Loucy (cell line): ENCODE results near the gene MRM1.

Experiments used
- H2AFZ ChIP-seq: fragments of 200-600 bp; sonication (generic); 2 replicates; pipeline ENCODE4 v1.6.0; 2016; ENCODE audit warnings: antibody characterized with exemption, mild to moderate bottlenecking, low read length, moderate library complexity
- H3F3A ChIP-seq: fragments of 200-600 bp; 2 replicates; pipeline ENCODE4 v1.6.0; 2016; ENCODE audit warnings: antibody characterized with exemption, low read depth, mild to moderate bottlenecking
- H3K27me3 ChIP-seq: fragments of 200-600 bp; sonication (generic); 2 replicates; pipeline ENCODE4 v1.6.1; 2014; ENCODE audit warnings: low read length, mild to moderate bottlenecking; ENCODE audit not compliant: insufficient read depth, poor library complexity, severe bottlenecking
- H3K36me3 ChIP-seq: fragments of 200-600 bp; sonication (generic); 2 replicates; pipeline ENCODE4 v1.6.1; 2016; ENCODE audit warnings: low read length; ENCODE audit not compliant: insufficient read depth
- H3K4me1 ChIP-seq: fragments of 200-600 bp; sonication (generic); 2 replicates; pipeline ENCODE4 v1.5.1; 2014; ENCODE audit warnings: low read length, mild to moderate bottlenecking; ENCODE audit not compliant: insufficient read depth, poor library complexity, severe bottlenecking
- H3K4me2 ChIP-seq: fragments of 200-600 bp; sonication (generic); 2 replicates; pipeline ENCODE4 v1.6.0; 2014; ENCODE audit warnings: antibody characterized with exemption, low read length, low read depth, mild to moderate bottlenecking; ENCODE audit not compliant: poor library complexity, severe bottlenecking
- H3K4me3 ChIP-seq: fragments of 200-600 bp; sonication (generic); 2 replicates; pipeline ENCODE4 v1.5.1; 2014; ENCODE audit warnings: low read length, mild to moderate bottlenecking, mixed read lengths; ENCODE audit not compliant: poor library complexity, severe bottlenecking
- H3K79me2 ChIP-seq: fragments of 200-600 bp; sonication (generic); 2 replicates; pipeline ENCODE4 v1.6.1; 2014; ENCODE audit warnings: low read length; ENCODE audit not compliant: insufficient read depth
- H3K9ac ChIP-seq: fragments of 200-600 bp; sonication (generic); 2 replicates; pipeline ENCODE4 v1.6.0; 2014; ENCODE audit warnings: mild to moderate bottlenecking, low read depth, low read length, moderate library complexity; ENCODE audit not compliant: poor library complexity, severe bottlenecking
- H3K9me2 ChIP-seq: fragments of 200-600 bp; sonication (generic); replicated peaks from 2 replicates; pipeline ENCODE4 v1.6.1; 2016; ENCODE audit warnings: low read depth, low read length, mixed read lengths
- H3K9me3 ChIP-seq: fragments of 200-600 bp; sonication (generic); 2 replicates; pipeline ENCODE4 v1.6.1; 2014; ENCODE audit warnings: mild to moderate bottlenecking, antibody characterized with exemption, low read length, low read depth; ENCODE audit not compliant: insufficient read depth
- H4K20me1 ChIP-seq: fragments of 200-600 bp; sonication (generic); 2 replicates; pipeline ENCODE4 v1.6.0; 2014; ENCODE audit warnings: antibody characterized with exemption, low read length, mild to moderate bottlenecking; ENCODE audit not compliant: insufficient read depth, poor library complexity, severe bottlenecking
- EZH2phosphoT487 ChIP-seq: fragments of 200-600 bp; IDR thresholded peaks from 2 replicates; pipeline ENCODE4 v1.6.1; 2018; ENCODE audit warnings: antibody characterized with exemption, mild to moderate bottlenecking, moderate library complexity, borderline replicate concordance
- TF ChIP-seq, protein P1 (sequence below): fragments of 200-600 bp; sonication (generic); conservative IDR thresholded peaks from 2 replicates; pipeline ENCODE4 v1.5.1; 2014; ENCODE audit warnings: mild to moderate bottlenecking, antibody characterized with exemption, low read length

MRM1 gene

GRCh38 chr17:36631022-36631421 lies 29.6 kb downstream of the MRM1 start:
- Histone ChIP-seq H2AFZ (no peak overlapping the region), H3K4me2 (no peak overlapping the region), H3K4me1 (no peaks in the 10 kb centered on the region), H3F3A (no peaks in the 10 kb centered on the region), H3K9me3 (no peaks in the 10 kb centered on the region), H3K36me3 (no peaks in the 10 kb centered on the region), H3K79me2 (no peaks in the 10 kb centered on the region), H3K9me2 (no peaks in the 10 kb centered on the region), H3K27me3 (no peaks in the 10 kb centered on the region), H3K9ac (no peak overlapping the region), H3K4me3 (no peak overlapping the region), H4K20me1 (no peaks in the 10 kb centered on the region)
- TF ChIP-seq, protein P1, sequence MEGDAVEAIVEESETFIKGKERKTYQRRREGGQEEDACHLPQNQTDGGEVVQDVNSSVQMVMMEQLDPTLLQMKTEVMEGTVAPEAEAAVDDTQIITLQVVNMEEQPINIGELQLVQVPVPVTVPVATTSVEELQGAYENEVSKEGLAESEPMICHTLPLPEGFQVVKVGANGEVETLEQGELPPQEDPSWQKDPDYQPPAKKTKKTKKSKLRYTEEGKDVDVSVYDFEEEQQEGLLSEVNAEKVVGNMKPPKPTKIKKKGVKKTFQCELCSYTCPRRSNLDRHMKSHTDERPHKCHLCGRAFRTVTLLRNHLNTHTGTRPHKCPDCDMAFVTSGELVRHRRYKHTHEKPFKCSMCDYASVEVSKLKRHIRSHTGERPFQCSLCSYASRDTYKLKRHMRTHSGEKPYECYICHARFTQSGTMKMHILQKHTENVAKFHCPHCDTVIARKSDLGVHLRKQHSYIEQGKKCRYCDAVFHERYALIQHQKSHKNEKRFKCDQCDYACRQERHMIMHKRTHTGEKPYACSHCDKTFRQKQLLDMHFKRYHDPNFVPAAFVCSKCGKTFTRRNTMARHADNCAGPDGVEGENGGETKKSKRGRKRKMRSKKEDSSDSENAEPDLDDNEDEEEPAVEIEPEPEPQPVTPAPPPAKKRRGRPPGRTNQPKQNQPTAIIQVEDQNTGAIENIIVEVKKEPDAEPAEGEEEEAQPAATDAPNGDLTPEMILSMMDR = no peak
- TF ChIP-seq EZH2phosphoT487 = no peak

DNA sequence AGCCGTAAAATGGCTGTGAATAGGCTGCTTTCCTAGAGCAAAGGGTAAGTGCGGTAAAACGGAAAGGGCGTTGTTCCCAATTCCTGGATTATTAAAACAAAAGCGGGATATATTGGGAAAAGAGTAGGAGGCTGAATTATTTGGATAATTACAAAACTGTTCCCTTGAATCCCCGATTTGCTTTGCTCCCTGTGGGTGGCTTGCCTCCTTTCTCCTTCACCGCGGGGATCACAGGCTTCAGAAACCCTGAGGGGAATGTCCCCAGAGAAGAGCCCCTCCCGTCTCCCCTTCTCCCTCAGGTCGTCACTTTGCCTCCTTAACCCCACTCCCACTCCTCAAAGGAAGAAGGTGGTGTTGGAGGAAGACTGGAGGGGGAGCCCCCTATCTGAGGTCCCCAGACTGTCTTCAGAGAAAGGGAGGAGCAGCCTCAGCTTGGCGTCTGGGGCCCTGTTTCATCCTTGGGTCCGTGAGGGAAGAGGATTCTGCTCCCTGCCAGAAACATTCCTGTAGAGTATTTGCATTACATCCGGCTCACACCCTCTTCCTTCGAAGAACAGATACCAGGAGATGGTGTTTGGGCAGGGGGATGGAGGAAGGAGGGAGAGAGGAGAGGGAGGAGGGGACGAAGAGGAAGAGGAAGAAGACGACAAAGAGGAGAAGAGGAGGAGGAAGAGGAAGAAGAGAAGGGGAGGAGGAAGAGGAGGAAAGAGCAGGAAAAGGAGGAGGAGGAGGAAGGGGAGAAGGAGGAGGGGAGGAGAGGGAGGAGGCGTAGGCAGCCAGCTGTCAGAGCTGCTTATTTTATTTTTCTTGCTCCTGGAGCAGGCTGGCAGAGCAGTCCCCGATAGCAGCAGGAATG lies 31.8 kb downstream of the MRM1 start:
- Histone ChIP-seq H3K9me2 (no peaks in the 10 kb centered on the region), H3K9me3 (no peaks in the 10 kb centered on the region), H3K36me3 (no peaks in the 10 kb centered on the region), H3K27me3 (no peaks in the 10 kb centered on the region), H3K79me2 (no peaks in the 10 kb centered on the region), H3K4me1 (no peaks in the 10 kb centered on the region), H3K9ac (no peak overlapping the region), H4K20me1 (no peaks in the 10 kb centered on the region), H3K4me2 (no peak overlapping the region), H2AFZ (no peak overlapping the region), H3F3A (no peaks in the 10 kb centered on the region), H3K4me3 (no peak overlapping the region)
- TF ChIP-seq, protein P1 = no peak
- no peak for TF ChIP-seq EZH2phosphoT487

GRCh38 chr17:36640346-36640745 lies 39.0 kb downstream of the MRM1 start:
- no peak for TF ChIP-seq EZH2phosphoT487
- TF ChIP-seq, protein P1 = no peak
- Histone ChIP-seq H3K27me3 (no peaks in the 10 kb centered on the region), H3K9me2 (no peaks in the 10 kb centered on the region), H3K4me1 (peaks cover 18% of the 10 kb centered on the region), H4K20me1 (no peaks in the 10 kb centered on the region), H3K79me2 (no peaks in the 10 kb centered on the region), H2AFZ (no peak overlapping the region), H3K4me3 (no peak overlapping the region), H3K9me3 (no peaks in the 10 kb centered on the region), H3K9ac (no peak overlapping the region), H3F3A (no peaks in the 10 kb centered on the region), H3K36me3 (no peaks in the 10 kb centered on the region), H3K4me2 (no peak overlapping the region)
